ENCODE measurements around the gene TNFRSF19. TPM values are rescaled to one million over a fixed set of nuclear protein-coding genes. Genes with fewer than 3 reads are reported as not detected.
A peak's percentile ranks its signal among the peaks of the same experiment; 100 is the strongest.

The TNFRSF19 gene
- total and polyA plus RNA-seq, 2 of the 13 experiments (the other 11 are each of a cell fraction or from before 2014, with no cell fraction given), result 75.3 to 77.7 TPM

GRCh38 chr13:23578411-23579071 is 8.3 kb downstream of the TNFRSF19 start:
- ATAC-seq (peak; percentile 77), DNase-seq (ENCODE audit: low spot score) (peak; percentile 63), FAIRE-seq (no peak)
- peaks cover 75% of the 10 kb centered on the region for H3K79me2 ChIP-seq (ENCODE audit: insufficient read depth, low read length)
- no peaks in the 10 kb centered on the region for H3K27me3 ChIP-seq (ENCODE audit: control insufficient read depth in 1 of 2, insufficient read depth in 2 of 2, low read length in 2 of 2)
- ChIA-PET POLR2A (interaction anchor here (0.8 to 3.1 kb wide), 11 partner anchors 8 to 93 kb away, joined by 3 to 22 read pairs (median 6); partner anchors contain the start of gene TNFRSF19), CTCF (ENCODE audit: low intra/inter-chr PET ratio, low total read pairs) (interaction anchor here (0.7 to 1.8 kb wide), 2 partner anchors 67 to 129 kb away, joined by 3 to 4 read pairs; no protein-coding TSS in a partner anchor)
- peak overlapping the region; percentile 74 for H3K9ac ChIP-seq (ENCODE audit: insufficient read depth, low read depth, low read length)
- in situ Hi-C loops (cut with HindIII; ENCODE audit: extremely low pct_ligation_motif_present, low pct_unique_long_range_greater_than_20kb) (loop anchor here (5.0 to 25.0 kb wide), 2 partner anchors 111 to 309 kb away; partner anchors contain the start of genes C1QTNF9B and MIPEP), intact Hi-C loops (cut with micrococcal nuclease; ENCODE audit: unreplicated experiment) (loop anchor here (1.0 to 5.0 kb wide), 5 partner anchors 8 to 309 kb away; partner anchors contain the start of genes MIPEP and TNFRSF19)
- WGBS (ENCODE audit: low lambda C conversion rate), result 23% methylated on average over 6 of the region's 42 CpGs
- peak overlapping the region; percentile 86 for H3K4me2 ChIP-seq (ENCODE audit: low read depth, low read length)
- TSS peak; percentile 92 for BruUV-seq (replicated peaks)
- peaks cover 0 to 3% of the 10 kb centered on the region in 2 experiments; a peak in 3 of 5 replicates for H3K36me3 ChIP-seq (replicated peaks in 1 of 2; ENCODE audit: control insufficient read depth in 1 of 2, insufficient read depth in 2 of 2, low read length in 2 of 2)
- H3K27ac ChIP-seq (ENCODE audit: extremely low read length, insufficient read depth, low read length), result peak overlapping the region; percentile 77
- H3K4me3 ChIP-seq (replicated peaks in 1 of 3; ENCODE audit: insufficient read depth in 1 of 3, low read depth in 2 of 3, low read length in 3 of 3), result peak overlapping the region; percentile 65 to 93 (median 90)
- H3K9me3 ChIP-seq (ENCODE audit: low read length), result no peaks in the 10 kb centered on the region
- H2AFZ ChIP-seq (ENCODE audit: low read length), result no peak overlapping the region
- H4K20me1 ChIP-seq (ENCODE audit: insufficient read depth, low read length), result no peaks in the 10 kb centered on the region; the same call in 1 of the 2 replicates
- H3K4me1 ChIP-seq (ENCODE audit: insufficient read depth, low read length), result peaks cover 78% of the 10 kb centered on the region
- no peak; the same call in 1 of the 2 replicates for TF ChIP-seq ZNF281 (CRISPR knock-in tag; IDR thresholded peaks at IDR 0.05; ENCODE audit: borderline replicate concordance)
- no peak for TF ChIP-seq FLYWCH1 (CRISPR knock-in tag; IDR thresholded peaks at IDR 0.05)
- no peak for TF ChIP-seq ZNF451 (CRISPR knock-in tag; IDR thresholded peaks at IDR 0.05)
- peak; percentile 87; the same call in 1 of the 2 replicates for TF ChIP-seq KDM4B (CRISPR knock-in tag; IDR thresholded peaks at IDR 0.05)
- TF ChIP-seq ZNF737 (CRISPR knock-in tag; IDR thresholded peaks at IDR 0.05; ENCODE audit: borderline replicate concordance), result peak; percentile 63; the same call in 1 of the 2 replicates
- no peak for TF ChIP-seq HHEX (CRISPR knock-in tag; IDR thresholded peaks at IDR 0.05)
- no peak for TF ChIP-seq RFX1 (IDR thresholded peaks at IDR 0.05)
- peak; percentile 59; the same call in 1 of the 2 replicates for TF ChIP-seq ZNF225 (CRISPR knock-in tag; IDR thresholded peaks at IDR 0.05)
- TF ChIP-seq POLR2AphosphoS5 (IDR thresholded peaks at IDR 0.05; ENCODE audit: low read depth, low read length), result no peak
- TF ChIP-seq NFKB2 (CRISPR knock-in tag; IDR thresholded peaks at IDR 0.05; ENCODE audit: borderline replicate concordance), result 0 out of 2 replicates have a peak, but pooled peaks have one; percentile 21
- no peak for TF ChIP-seq ZNF644 (CRISPR knock-in tag; IDR thresholded peaks at IDR 0.05; ENCODE audit: low read depth)
- peak; percentile 74; the same call in 1 of the 2 replicates for TF ChIP-seq ZMYM2 (CRISPR knock-in tag; IDR thresholded peaks at IDR 0.05)
- TF ChIP-seq STAG1 (CRISPR knock-in tag; IDR thresholded peaks at IDR 0.05), result peak; percentile 85
- TF ChIP-seq NCOA1 (CRISPR knock-in tag; IDR thresholded peaks at IDR 0.05), result 0 out of 2 replicates have a peak, but pooled peaks have one; percentile 43
- TF ChIP-seq SRSF9 (IDR thresholded peaks at IDR 0.05; ENCODE audit: borderline replicate concordance, insufficient read depth, low read depth, low read length, poor library complexity, severe bottlenecking), result no peak
- no peak for TF ChIP-seq SOX5 (CRISPR knock-in tag; IDR thresholded peaks at IDR 0.05; ENCODE audit: borderline replicate concordance)
- TF ChIP-seq FOXC1 (CRISPR knock-in tag; IDR thresholded peaks at IDR 0.05; ENCODE audit: borderline replicate concordance), result no peak
